ENCODE results near the gene PRLH. TPM values are rescaled to one million over a fixed set of nuclear protein-coding genes. Genes with fewer than 3 reads are reported as not detected.

Gene PRLH
- total and polyA plus RNA-seq, 2 of the 13 experiments (the other 11 are each of a cell fraction or from before 2014, with no cell fraction given): not detected

DNA sequence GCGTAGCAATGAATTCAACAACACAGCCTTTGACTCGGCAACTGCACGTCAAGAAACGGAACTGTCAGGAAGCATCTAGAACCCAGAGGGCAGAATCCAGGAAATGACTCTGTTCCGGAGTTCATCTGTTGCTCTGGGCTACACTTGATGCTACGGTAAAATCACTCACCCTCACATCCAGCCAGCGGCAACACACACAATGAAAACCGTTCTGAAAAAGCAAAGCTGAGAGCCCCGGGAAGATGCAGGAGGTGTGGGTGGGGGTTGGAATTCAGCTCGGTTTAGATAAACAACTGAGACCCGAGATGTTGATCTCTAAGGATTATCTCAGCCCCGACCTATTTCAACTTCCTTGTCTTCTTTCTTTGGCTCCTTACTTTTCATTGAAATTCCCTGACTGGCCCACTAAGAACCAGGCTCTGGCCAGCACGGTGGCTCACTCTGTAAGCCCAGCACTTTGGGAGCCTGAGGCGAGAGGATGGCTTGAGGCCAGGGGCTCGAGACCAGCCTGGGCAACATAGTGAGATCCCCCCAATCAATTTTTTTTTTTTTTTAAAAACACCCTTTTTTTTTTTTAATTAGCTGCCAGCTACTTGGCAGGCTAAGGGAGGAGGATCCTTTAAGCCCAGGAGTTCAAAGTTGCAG is 37.5 kb downstream of the PRLH start (continued):
- TF ChIP-seq, protein P1, sequence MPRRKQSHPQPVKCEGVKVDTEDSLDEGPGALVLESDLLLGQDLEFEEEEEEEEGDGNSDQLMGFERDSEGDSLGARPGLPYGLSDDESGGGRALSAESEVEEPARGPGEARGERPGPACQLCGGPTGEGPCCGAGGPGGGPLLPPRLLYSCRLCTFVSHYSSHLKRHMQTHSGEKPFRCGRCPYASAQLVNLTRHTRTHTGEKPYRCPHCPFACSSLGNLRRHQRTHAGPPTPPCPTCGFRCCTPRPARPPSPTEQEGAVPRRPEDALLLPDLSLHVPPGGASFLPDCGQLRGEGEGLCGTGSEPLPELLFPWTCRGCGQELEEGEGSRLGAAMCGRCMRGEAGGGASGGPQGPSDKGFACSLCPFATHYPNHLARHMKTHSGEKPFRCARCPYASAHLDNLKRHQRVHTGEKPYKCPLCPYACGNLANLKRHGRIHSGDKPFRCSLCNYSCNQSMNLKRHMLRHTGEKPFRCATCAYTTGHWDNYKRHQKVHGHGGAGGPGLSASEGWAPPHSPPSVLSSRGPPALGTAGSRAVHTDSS (CRISPR knock-in tag; conservative IDR thresholded peaks at IDR 0.05): no peak
- TF ChIP-seq, protein P2, sequence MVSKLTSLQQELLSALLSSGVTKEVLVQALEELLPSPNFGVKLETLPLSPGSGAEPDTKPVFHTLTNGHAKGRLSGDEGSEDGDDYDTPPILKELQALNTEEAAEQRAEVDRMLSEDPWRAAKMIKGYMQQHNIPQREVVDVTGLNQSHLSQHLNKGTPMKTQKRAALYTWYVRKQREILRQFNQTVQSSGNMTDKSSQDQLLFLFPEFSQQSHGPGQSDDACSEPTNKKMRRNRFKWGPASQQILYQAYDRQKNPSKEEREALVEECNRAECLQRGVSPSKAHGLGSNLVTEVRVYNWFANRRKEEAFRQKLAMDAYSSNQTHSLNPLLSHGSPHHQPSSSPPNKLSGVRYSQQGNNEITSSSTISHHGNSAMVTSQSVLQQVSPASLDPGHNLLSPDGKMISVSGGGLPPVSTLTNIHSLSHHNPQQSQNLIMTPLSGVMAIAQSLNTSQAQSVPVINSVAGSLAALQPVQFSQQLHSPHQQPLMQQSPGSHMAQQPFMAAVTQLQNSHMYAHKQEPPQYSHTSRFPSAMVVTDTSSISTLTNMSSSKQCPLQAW (CRISPR knock-in tag; IDR thresholded peaks at IDR 0.05): no peak
- TF ChIP-seq, protein P3, sequence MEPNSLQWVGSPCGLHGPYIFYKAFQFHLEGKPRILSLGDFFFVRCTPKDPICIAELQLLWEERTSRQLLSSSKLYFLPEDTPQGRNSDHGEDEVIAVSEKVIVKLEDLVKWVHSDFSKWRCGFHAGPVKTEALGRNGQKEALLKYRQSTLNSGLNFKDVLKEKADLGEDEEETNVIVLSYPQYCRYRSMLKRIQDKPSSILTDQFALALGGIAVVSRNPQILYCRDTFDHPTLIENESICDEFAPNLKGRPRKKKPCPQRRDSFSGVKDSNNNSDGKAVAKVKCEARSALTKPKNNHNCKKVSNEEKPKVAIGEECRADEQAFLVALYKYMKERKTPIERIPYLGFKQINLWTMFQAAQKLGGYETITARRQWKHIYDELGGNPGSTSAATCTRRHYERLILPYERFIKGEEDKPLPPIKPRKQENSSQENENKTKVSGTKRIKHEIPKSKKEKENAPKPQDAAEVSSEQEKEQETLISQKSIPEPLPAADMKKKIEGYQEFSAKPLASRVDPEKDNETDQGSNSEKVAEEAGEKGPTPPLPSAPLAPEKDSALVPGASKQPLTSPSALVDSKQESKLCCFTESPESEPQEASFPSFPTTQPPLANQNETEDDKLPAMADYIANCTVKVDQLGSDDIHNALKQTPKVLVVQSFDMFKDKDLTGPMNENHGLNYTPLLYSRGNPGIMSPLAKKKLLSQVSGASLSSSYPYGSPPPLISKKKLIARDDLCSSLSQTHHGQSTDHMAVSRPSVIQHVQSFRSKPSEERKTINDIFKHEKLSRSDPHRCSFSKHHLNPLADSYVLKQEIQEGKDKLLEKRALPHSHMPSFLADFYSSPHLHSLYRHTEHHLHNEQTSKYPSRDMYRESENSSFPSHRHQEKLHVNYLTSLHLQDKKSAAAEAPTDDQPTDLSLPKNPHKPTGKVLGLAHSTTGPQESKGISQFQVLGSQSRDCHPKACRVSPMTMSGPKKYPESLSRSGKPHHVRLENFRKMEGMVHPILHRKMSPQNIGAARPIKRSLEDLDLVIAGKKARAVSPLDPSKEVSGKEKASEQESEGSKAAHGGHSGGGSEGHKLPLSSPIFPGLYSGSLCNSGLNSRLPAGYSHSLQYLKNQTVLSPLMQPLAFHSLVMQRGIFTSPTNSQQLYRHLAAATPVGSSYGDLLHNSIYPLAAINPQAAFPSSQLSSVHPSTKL (CRISPR knock-in tag; IDR thresholded peaks at IDR 0.05): peak; percentile 32; the same call in 1 of the 2 replicates
- TF ChIP-seq ZNF441 (CRISPR knock-in tag; IDR thresholded peaks at IDR 0.05; ENCODE audit: borderline replicate concordance) (no peak), ZNF30 (CRISPR knock-in tag; IDR thresholded peaks at IDR 0.05) (no peak), SP5 (CRISPR knock-in tag; IDR thresholded peaks at IDR 0.05; ENCODE audit: borderline replicate concordance, low read depth) (no peak), TBP (CRISPR knock-in tag; IDR thresholded peaks at IDR 0.05) (no peak), ZNF788 (CRISPR knock-in tag; IDR thresholded peaks at IDR 0.05; ENCODE audit: borderline replicate concordance) (no peak), MIXL1 (CRISPR knock-in tag; IDR thresholded peaks at IDR 0.05) (no peak)
- TF ChIP-seq, protein P4, sequence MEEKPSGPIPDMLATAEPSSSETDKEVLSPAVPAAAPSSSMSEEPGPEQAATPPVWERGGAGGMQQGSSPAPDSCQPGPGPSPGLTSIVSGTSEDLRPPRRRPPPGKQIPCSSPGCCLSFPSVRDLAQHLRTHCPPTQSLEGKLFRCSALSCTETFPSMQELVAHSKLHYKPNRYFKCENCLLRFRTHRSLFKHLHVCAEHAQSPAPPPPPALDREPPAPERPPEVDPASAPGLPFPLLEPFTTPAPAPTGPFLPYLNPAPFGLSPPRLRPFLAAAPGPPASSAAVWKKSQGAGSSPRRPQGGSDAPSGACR (CRISPR knock-in tag; IDR thresholded peaks at IDR 0.05): no peak
- TF ChIP-seq, protein P5, sequence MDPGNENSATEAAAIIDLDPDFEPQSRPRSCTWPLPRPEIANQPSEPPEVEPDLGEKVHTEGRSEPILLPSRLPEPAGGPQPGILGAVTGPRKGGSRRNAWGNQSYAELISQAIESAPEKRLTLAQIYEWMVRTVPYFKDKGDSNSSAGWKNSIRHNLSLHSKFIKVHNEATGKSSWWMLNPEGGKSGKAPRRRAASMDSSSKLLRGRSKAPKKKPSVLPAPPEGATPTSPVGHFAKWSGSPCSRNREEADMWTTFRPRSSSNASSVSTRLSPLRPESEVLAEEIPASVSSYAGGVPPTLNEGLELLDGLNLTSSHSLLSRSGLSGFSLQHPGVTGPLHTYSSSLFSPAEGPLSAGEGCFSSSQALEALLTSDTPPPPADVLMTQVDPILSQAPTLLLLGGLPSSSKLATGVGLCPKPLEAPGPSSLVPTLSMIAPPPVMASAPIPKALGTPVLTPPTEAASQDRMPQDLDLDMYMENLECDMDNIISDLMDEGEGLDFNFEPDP (CRISPR knock-in tag; conservative IDR thresholded peaks at IDR 0.05): no peak
- TF ChIP-seq, protein P6, sequence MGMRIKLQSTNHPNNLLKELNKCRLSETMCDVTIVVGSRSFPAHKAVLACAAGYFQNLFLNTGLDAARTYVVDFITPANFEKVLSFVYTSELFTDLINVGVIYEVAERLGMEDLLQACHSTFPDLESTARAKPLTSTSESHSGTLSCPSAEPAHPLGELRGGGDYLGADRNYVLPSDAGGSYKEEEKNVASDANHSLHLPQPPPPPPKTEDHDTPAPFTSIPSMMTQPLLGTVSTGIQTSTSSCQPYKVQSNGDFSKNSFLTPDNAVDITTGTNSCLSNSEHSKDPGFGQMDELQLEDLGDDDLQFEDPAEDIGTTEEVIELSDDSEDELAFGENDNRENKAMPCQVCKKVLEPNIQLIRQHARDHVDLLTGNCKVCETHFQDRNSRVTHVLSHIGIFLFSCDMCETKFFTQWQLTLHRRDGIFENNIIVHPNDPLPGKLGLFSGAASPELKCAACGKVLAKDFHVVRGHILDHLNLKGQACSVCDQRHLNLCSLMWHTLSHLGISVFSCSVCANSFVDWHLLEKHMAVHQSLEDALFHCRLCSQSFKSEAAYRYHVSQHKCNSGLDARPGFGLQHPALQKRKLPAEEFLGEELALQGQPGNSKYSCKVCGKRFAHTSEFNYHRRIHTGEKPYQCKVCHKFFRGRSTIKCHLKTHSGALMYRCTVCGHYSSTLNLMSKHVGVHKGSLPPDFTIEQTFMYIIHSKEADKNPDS (CRISPR knock-in tag; IDR thresholded peaks at IDR 0.05): no peak
- TF ChIP-seq, protein P7, sequence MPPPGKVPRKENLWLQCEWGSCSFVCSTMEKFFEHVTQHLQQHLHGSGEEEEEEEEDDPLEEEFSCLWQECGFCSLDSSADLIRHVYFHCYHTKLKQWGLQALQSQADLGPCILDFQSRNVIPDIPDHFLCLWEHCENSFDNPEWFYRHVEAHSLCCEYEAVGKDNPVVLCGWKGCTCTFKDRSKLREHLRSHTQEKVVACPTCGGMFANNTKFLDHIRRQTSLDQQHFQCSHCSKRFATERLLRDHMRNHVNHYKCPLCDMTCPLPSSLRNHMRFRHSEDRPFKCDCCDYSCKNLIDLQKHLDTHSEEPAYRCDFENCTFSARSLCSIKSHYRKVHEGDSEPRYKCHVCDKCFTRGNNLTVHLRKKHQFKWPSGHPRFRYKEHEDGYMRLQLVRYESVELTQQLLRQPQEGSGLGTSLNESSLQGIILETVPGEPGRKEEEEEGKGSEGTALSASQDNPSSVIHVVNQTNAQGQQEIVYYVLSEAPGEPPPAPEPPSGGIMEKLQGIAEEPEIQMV (CRISPR knock-in tag; IDR thresholded peaks at IDR 0.05; ENCODE audit: low read depth): no peak
